ENCODE data around the gene ABO.

- TF ChIP-seq, protein P1, sequence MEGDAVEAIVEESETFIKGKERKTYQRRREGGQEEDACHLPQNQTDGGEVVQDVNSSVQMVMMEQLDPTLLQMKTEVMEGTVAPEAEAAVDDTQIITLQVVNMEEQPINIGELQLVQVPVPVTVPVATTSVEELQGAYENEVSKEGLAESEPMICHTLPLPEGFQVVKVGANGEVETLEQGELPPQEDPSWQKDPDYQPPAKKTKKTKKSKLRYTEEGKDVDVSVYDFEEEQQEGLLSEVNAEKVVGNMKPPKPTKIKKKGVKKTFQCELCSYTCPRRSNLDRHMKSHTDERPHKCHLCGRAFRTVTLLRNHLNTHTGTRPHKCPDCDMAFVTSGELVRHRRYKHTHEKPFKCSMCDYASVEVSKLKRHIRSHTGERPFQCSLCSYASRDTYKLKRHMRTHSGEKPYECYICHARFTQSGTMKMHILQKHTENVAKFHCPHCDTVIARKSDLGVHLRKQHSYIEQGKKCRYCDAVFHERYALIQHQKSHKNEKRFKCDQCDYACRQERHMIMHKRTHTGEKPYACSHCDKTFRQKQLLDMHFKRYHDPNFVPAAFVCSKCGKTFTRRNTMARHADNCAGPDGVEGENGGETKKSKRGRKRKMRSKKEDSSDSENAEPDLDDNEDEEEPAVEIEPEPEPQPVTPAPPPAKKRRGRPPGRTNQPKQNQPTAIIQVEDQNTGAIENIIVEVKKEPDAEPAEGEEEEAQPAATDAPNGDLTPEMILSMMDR (IDR thresholded peaks at IDR 0.05), result no peak
- TF ChIP-seq POLR2A (IDR thresholded peaks at IDR 0.05), result no peak
These were observed 30.7 kb upstream of the ABO start for GRCh38 chr9:133305731-133306130.
